ENCODE data around the gene DNAH12.
A peak's percentile ranks its signal among the peaks of the same experiment; 100 is the strongest.

The DNAH12 gene, protein sequence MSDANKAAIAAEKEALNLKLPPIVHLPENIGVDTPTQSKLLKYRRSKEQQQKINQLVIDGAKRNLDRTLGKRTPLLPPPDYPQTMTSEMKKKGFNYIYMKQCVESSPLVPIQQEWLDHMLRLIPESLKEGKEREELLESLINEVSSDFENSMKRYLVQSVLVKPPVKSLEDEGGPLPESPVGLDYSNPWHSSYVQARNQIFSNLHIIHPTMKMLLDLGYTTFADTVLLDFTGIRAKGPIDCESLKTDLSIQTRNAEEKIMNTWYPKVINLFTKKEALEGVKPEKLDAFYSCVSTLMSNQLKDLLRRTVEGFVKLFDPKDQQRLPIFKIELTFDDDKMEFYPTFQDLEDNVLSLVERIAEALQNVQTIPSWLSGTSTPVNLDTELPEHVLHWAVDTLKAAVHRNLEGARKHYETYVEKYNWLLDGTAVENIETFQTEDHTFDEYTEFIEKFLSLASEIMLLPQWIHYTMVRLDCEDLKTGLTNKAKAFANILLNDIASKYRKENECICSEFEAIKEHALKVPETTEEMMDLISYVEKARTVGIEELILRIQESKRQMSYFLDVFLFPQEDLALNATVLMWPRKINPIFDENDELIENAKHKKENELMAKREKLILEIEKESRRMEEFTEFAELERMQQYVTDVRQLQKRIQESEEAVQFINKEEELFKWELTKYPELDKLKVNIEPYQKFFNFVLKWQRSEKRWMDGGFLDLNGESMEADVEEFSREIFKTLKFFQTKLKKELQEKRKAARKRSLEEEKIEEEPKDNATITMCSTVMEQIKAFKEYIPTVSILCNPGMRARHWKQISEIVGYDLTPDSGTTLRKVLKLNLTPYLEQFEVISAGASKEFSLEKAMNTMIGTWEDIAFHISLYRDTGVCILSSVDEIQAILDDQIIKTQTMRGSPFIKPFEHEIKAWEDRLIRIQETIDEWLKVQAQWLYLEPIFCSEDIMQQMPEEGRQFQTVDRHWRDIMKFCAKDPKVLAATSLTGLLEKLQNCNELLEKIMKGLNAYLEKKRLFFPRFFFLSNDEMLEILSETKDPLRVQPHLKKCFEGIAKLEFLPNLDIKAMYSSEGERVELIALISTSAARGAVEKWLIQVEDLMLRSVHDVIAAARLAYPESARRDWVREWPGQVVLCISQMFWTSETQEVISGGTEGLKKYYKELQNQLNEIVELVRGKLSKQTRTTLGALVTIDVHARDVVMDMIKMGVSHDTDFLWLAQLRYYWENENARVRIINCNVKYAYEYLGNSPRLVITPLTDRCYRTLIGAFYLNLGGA (N-terminal part only)

DNA sequence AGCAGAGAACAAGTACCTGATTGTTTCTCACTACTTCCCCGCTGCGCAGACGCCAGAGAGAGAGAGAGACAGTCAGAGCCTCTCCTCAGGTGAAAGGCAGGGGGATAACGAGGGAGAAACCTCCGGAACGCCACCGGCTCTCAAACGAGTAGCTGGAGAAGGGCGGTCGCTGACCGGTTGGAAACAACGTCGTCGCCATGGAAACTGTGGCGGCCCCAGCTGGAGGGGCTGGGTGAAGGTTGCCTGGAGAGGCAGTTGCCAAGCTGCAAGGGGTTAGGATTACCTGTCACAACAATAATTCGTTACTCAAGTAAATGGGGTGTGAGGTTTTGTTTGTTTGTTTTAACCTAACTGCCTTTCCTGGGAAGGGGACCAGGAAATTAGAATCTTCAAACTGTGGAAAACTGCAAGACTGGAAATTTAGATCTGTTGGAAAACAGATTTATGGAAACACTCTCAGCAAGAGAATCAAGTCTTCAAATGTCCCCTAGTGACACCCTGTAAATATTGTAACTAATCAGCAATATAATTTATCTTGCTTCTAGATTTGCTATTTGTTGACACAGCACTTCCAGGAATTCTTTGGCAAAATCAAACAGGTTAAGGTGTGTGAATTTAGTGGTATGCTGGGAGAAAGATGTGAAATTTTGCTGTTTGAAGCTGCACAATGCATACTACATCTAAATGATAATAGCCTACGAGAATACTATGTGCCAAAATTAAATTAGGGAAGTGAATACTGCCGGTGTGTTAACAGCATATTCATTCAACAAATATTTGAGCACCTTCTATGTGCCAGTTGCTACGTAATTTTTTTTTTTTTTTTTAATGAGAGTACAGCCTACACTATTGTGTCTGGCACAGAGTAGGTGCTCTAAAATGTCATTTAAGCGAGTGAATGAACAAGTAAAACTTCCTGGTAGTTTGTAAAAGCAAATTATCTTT lies at the start of gene DNAH12:
Gene DNAH12 (minus strand): TSS at position 164 of the 945 bp plus-strand sequence. CDS start 1,474 bp downstream, outside the sequence.
- peak; percentile 86 for DNase-seq

DNA sequence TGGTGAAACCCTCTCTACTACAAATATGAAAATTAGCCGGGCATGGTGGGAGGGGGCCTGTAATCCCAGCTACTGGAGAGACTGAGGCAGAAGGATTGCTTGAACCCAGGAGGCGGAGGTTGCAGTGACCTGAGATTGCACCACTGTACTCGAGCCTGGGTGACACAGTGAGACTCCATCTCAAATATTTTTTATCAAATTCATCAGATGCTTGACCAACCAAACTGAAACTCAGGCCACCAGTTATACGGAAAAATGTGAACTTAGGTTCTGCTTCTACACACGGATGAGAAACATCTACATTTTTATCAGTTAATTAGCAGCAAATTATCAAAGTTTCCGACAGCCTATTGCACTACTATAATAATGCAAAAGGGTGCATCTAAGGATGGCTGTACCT lies 48.2 kb upstream of the DNAH12 start:
- no peak for DNase-seq

DNA sequence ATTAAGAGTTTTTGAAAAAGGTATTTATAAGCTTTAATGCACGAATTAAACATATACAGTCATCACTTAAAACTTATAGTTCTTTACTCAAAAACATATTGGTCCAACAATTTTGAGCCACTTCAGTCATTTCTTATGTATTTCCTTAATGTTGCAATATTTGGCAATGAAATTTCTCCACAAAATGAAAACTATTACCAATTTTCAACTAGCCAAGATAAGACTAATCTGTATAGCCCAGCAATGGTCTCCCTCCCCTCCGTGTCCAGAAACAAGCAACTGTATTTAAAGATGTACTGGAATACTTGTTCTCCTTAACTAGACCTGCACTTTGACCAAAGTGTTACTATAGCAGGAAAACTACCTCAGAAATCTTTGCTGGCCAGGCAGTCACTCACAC lies 43.8 kb upstream of the DNAH12 start:
- no peak for DNase-seq

DNA sequence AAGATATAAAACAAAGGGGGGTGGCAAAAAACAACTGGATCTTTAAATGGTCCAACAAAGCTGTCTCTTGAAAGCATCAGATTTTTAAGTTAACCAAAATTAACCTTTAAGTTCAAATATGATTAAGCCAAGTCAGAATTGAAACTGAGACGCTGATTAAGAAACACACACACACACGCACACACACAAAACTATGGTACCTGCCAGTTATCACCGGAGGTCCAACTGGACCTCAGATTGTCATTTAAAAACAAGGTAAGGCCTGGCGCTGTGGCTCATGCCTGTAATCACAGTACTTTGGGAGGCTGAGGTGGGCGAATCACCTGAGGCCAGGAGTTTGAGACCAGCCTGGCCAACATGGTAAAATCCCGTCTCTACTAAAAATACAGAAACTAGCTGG lies 42.6 kb upstream of the DNAH12 start:
- no peak for DNase-seq

DNA sequence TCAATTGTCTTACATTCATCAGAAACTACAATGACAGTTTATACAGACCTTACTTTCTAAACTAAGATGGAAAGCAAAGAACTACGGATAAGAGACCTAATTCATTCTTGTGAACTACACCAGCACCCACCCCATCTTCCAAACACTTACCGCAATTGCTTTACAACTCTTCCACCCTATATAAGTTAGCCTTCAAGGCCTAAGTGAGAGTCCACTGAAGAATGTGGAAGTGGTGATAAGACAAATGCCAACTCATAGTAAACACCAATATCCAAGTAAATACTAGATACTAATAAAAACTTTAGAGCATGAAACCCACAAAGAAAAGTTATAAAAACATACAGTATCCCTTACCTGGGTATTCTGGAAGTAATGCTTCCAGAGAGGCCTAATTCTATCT lies 39.4 kb upstream of the DNAH12 start:
- DNase-seq: no peak

DNA sequence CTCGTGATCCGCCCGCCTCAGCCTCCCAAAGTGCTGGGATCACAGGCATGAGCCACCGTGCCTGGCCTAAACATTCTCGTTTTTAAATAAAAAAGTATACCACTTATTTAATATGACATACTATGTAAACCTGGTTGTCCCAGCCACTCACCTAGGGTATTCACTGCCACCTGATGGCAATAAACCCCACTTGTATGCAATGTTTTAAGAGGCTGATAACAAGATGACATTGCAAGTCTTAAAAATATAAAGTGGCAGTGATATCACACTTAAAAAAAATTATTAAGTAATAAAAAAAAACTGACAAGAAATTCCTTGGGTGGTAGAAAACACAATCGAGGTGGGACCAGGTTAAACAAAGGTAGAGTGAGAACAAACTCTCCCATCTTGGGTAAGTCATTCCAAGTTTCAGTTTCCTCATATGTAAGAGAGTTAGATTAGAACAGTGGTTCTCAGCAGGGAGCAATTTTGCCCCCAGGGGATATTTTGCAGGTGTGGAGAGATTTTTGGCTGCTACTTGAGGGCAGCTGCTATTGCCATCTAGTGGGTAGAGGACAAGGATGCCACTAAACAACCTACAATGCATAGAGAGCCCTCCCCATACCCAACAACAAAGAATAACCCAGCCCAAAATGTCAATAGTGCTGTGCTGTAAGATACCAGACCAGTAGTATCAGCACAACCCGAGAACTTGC lies 38.5 kb upstream of the DNAH12 start:
- DNase-seq: no peak

DNA sequence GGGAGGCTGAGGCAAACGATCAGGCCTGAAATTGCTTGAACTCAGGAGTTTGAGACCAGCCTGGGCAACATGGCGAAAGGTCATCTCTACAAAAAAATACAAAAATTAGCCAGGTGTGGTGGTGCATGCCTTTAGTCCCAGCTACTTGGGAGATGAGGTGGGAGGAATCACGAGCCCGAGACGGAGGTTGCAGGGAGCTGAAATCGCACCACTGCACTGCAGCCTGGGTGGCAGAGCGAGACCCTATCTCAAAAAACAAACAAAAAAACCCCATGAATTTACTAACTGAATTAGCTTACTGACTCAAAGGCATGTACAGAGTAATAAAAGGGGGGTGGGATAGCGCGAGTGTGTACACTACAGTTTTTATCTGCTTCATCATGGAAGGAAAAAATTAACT lies 33.7 kb upstream of the DNAH12 start:
- no peak for DNase-seq

DNA sequence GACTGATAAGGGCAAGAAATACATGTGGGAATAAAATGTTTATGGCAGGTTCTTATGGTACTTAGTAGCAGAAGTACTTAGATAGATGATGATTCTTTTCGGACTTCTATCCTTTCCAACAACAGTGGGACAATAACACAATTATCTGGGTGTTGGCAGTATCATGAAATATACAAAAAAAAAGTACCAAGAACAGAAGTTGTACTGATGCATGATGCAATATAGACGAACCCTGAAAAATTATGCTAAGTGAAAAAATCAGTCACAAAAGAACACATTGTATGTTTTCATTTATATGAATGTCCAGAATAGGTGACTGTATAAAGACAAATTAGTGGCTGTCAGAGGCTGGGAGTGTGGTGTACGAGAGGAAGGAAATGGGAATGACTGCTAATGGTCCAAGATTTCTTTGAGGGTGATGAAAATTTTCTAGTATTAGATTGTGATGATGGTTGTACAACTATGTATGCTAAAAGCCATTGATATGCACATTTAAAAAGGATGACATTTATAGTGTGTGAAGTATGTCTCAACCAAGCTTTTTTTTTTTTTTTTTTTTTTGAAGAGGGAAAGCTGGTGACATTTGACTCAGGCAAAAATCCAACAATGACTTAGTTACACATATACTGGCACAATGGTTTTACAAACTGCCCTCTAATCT lies 32.0 kb upstream of the DNAH12 start:
- no peak for DNase-seq

DNA sequence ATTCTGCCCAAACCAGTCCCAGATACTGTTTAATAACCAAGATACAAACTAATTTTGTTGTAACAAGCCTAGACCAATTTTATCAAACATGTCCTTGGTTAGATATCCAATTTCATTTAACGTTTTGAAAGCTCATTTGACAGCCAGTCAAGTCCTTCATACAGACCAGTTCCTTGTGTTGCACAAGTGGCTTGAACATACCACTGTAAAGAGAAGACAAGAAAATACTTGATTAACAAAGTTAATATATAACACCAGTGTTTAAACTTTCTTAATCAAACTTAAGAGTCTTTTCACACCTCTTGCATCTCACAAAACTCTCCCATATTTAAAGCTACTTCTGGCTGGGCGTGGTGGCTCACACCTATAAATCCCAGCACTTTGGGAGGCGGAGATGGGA lies 28.0 kb upstream of the DNAH12 start:
- no peak for DNase-seq

DNA sequence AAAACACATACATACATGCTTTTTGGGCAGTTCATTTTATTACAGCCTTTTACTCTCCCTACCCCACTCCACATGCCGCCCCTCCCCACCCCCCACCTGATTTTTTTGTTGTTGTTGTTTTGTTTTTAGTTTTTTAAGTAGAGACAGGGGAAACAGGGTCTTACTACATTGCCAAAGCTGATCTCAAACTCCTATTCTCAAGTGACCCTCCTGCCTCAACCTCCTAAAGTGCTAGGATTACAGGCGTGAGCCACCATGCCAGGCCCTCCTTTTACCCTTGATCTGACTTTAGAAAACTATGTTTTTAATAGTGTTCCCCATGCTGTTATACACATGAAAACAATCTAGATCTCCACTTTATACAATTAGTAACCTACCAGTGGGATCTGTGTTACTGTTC lies 26.7 kb upstream of the DNAH12 start:
- DNase-seq: no peak

DNA sequence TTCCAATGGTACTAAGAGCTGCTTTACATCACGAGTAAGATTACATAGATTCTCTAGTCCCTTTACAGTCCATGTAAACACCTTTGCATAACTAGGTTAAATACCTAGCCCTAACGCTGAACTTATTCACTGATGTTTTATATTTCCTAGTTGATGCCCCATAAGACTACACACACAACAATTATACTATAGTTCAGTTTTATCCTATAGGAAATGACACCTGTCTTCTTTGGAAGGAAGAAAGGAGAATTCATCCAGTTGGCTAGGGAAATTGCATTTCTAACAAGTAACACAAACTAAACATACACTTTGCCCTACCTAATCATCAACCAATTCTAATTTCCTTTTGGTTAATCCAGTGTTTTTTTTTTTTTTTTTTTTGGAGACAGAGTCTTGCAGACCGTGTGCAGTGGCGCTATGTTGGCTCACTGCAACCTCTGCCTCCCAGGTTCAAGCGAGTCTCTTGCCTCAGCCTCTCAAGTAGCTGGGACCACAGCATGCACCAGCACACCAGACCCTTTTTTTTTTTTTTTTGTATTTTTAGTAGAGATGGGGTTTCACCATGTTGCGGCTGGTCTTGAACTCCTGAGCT lies 25.8 kb upstream of the DNAH12 start:
- no peak for DNase-seq

DNA sequence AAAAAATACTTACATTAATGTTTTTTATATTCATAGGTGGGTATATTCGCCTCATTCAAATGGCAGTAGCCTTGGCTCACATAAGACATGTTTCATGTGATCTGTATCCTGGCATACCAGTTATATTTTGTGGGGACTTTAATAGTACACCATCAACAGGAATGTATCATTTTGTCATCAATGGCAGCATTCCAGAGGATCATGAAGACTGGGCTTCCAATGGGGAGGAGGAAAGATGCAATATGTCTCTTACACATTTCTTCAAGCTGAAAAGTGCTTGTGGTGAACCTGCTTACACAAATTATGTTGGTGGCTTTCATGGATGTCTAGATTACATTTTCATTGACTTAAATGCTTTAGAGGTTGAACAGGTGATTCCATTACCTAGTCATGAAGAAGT lies 15.4 kb upstream of the DNAH12 start:
- DNase-seq: no peak

DNA sequence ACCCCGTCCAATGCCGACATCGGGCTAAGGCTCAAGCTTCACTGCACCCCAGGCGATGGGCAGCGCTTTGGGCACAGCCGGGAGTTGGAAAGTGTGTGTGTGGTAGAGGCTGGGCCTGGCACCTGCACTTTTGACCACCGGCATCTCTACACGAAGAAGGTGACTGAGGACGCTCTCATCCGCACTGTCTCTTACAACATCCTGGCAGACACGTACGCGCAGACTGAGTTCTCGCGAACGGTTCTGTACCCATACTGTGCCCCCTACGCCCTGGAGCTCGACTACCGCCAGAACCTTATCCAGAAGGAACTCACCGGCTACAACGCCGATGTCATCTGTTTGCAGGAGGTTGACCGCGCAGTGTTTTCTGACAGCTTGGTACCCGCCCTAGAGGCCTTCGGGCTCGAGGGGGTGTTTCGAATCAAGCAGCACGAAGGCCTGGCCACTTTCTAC lies 13.0 kb upstream of the DNAH12 start:
- DNase-seq: no peak

DNA sequence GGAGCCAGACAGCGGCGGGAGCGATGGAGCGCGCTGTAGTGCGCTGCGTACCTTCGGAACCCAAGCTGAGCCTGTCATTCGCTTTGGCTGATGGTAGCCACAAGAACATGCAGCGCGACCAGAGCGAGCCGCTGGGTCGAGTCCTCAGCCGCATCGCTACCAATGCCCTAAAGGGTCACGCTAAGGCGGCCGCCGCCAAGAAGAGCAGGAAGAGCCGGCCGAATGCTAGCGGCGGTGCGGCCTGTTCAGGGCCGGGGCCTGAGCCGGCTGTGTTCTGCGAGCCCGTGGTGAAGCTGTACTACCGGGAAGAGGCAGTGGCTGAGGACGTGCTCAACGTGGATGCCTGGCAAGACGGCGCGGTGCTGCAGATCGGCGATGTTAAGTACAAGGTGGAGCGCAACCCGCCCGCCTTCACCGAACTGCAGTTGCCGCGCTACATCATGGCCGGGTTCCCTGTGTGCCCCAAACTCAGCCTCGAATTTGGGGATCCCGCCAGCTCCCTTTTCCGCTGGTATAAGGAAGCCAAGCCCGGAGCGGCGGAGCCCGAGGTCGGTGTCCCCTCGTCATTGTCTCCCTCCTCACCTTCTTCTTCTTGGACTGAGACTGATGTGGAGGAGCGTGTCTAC lies 12.4 kb upstream of the DNAH12 start:
- DNase-seq: no peak

DNA sequence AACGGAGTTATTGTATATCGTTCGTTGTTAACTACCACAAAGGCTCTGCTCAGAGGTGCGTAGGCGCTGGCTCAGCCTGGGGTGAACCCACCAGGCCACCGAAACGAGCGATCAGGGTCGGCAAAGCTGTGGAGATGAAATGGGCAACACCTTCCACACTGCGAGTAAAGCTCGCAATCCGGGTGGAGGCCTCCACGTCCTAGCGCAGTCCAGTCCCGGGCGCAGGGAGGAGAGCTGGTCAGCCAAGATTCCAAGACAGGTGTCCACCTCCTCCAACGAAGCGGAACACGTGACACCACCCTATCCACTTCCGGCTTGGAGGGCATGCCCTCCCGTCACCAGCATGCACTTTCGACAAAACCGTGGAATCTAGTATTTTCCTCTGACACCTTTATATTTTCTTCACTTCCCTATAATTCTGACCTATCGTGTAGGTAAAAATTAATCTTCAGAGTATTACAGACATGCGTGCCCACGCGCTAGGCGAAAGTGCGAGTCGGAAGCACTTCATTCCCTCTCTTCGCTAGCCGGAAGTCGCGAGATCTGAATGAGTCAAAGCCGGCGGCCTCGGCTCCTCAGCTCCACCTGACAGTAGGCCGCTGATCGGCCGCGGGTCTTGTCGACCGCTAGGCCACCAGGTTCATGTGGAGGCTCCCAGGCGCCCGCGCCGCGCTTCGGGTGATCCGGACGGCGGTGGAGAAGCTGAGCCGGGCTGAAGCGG lies 11.8 kb upstream of the DNAH12 start, which contains the start of gene PDE12:
Gene PDE12 (plus strand): TSS at position 537 of the 721 bp plus-strand sequence. CDS start 106 bp downstream, at position 643.
- peak; percentile 99 for DNase-seq

DNA sequence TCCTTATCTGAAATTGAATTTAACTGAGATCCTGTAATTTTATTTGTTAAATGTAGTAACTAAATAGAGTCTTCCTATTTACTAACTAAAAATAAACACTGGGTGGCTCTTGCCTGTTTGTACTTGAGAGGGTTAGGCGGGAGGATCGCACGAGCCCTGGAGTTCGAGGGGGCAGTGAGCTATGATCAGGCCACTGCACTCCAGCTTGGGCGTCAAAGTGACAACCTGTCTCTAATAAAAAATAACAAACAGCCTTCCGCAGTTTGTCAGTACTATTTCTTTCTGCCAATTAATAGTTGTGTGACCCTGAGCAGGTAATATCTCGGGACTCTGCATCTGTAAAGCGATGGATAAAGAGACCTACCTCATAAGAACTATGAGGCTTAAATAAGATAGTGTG lies 11.2 kb upstream of the DNAH12 start:
- no peak for DNase-seq

DNA sequence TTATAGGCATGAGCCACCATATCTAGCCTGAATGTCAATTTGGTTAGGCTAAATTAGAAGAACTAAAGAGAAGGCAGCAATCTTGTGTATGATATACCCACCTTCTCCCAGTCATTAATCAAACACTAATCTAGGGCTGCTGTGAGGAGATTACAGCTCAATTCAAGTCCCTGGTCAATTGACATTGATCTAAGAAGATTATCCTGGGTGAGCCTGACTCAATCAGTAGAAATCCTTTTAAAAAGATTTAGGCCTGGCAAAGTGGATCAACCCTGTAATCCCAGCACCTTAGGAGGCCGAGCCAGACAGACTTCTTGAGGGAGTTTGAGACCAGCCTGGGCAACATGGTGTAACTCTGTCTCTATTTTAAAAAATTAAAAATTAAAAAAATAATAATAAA lies 2.5 kb upstream of the DNAH12 start:
- no peak for DNase-seq

DNA sequence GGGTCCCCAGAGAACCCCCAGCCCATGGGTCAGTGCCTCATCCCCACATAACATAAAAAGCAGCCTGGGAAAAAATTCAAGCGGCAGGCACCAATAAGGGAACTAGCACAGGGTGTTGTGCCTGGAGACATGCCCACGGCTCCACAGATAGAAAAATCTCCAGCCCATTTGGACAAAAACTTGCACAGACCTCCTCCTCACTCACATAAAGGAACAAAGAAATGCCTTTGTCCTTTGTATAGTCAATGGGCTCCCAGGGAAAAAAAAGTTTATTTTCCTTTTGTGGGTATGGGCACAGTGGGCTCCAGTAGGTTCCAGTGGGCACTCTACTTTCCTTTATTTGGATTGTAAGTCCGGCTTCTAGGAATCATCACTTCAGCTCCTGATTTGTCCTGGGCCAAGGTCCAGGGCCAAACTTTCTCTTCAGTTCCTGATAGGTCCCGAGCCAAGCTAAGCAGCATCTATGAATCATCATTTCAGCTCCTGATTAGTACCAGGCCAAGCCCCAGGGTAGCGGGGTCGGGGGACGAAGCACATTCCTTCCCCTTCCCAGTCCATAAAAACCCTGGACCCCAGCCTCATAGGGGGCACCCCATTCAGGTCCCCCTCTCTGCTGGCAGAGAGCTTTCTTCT lies 1.6 kb upstream of the DNAH12 start:
- peak; percentile 8 for DNase-seq
